GM23338 (cell line): Measurements from ENCODE around the gene GOLT1A. TPM values are rescaled to one million over a fixed set of nuclear protein-coding genes. Genes with fewer than 3 reads are reported as not detected.

Experiments
- ATAC-seq: fragments of 200-7000 bp; cut with Tn5 transposase; 3 replicates; pipeline ENCODE4 v1.9.1; 2020
- DNase-seq: peaks from one replicate; pipeline ENCODE4 v3.0.0-alpha.2; 2015; ENCODE audit warnings: low spot score
- H2AFZ ChIP-seq: fragments of 200-600 bp; sonication (generic); 2 replicates; pipeline ENCODE4 v1.8.0; 2016; ENCODE audit warnings: antibody characterized with exemption, mild to moderate bottlenecking, moderate library complexity
- H3F3A ChIP-seq: fragments of 200-600 bp; sonication (generic); replicated peaks from 2 replicates; pipeline ENCODE4 v1.8.0; 2017; ENCODE audit warnings: antibody characterized with exemption, mixed run types, low read depth
- H3K27ac ChIP-seq: fragments of 200-600 bp; sonication (generic); 2 replicates; pipeline ENCODE4 v1.6.1; 2016; ENCODE audit warnings: low read depth
- H3K27me3 ChIP-seq: fragments of 200-600 bp; sonication (generic); 2 replicates; pipeline ENCODE4 v1.8.0; 2016; ENCODE audit warnings: mild to moderate bottlenecking, mixed run types, moderate library complexity; ENCODE audit not compliant: insufficient read depth
- H3K36me3 ChIP-seq: fragments of 200-600 bp; sonication (generic); 2 replicates; pipeline ENCODE4 v1.8.0; 2016; ENCODE audit warnings: mild to moderate bottlenecking; ENCODE audit not compliant: insufficient read depth
- H3K4me1 ChIP-seq: fragments of 200-600 bp; sonication (generic); 2 replicates; pipeline ENCODE4 v1.8.0; 2016; ENCODE audit warnings: mild to moderate bottlenecking, moderate library complexity; ENCODE audit not compliant: insufficient read depth
- H3K4me2 ChIP-seq: fragments of 200-600 bp; sonication (generic); 2 replicates; pipeline ENCODE4 v1.7.1; 2017; ENCODE audit warnings: mixed run types
- H3K4me3 ChIP-seq: fragments of 200-600 bp; sonication (generic); 2 replicates; pipeline ENCODE4 v1.6.1; 2016; ENCODE audit warnings: mixed run types
- H3K79me2 ChIP-seq: fragments of 200-600 bp; sonication (generic); replicated peaks from 2 replicates; pipeline ENCODE4 v1.8.0; 2017; ENCODE audit warnings: mild to moderate bottlenecking; ENCODE audit not compliant: insufficient read depth
- H3K9me2 ChIP-seq: fragments of 200-600 bp; sonication (generic); 2 replicates; pipeline ENCODE4 v1.8.0; 2017; ENCODE audit not compliant: insufficient read depth
- H4K20me1 ChIP-seq: fragments of 200-600 bp; sonication (generic); replicated peaks from 2 replicates; pipeline ENCODE4 v1.8.0; 2017; ENCODE audit warnings: mild to moderate bottlenecking; ENCODE audit not compliant: insufficient read depth
- H3K27ac Mint-ChIP-seq: 2 replicates; pipeline ENCODE4 v1.8.0; 2020; ENCODE audit warnings: inconsistent platforms, mild to moderate bottlenecking, moderate library complexity, mixed read lengths
- H3K27me3 Mint-ChIP-seq: 3 replicates; pipeline ENCODE4 v1.8.0; 2022; ENCODE audit warnings: low read depth, mild to moderate bottlenecking, moderate library complexity, mixed read lengths, inconsistent platforms; ENCODE audit not compliant: insufficient read depth, poor library complexity
- H3K36me3 Mint-ChIP-seq: 3 replicates; pipeline ENCODE4 v1.8.0; 2021; ENCODE audit warnings: low read depth, mild to moderate bottlenecking, inconsistent platforms, moderate library complexity, mixed read lengths
- H3K4me1 Mint-ChIP-seq: 3 replicates; pipeline ENCODE4 v1.8.0; 2020; ENCODE audit warnings: mild to moderate bottlenecking, inconsistent platforms, mixed read lengths
- H3K4me3 Mint-ChIP-seq: 3 replicates; pipeline ENCODE4 v1.8.0; 2021; ENCODE audit warnings: moderate library complexity, mild to moderate bottlenecking, inconsistent platforms, mixed read lengths
- H3K9me3 Mint-ChIP-seq: 3 replicates; pipeline ENCODE4 v1.8.0; 2020; ENCODE audit warnings: moderate library complexity, mild to moderate bottlenecking, inconsistent platforms, mixed read lengths
- CREB1 ChIP-seq: fragments of 250-450 bp; sonication (Bioruptor Pico); IDR thresholded peaks from 2 replicates; pipeline ENCODE4 v1.5.0; 2020; ENCODE audit warnings: low read depth, mild to moderate bottlenecking, moderate library complexity
- EZH2 ChIP-seq: fragments of 200-600 bp; sonication (generic); IDR thresholded peaks from one replicate; pipeline ENCODE4 v1.8.0; 2017; ENCODE audit warnings: antibody characterized with exemption, mild to moderate bottlenecking, low read depth; ENCODE audit not compliant: unreplicated experiment
- EZH2phosphoT487 ChIP-seq: fragments of 200-600 bp; sonication (generic); IDR thresholded peaks from one replicate; pipeline ENCODE4 v1.8.1; 2018; ENCODE audit warnings: antibody characterized with exemption; ENCODE audit not compliant: unreplicated experiment
- JUNB ChIP-seq: IDR thresholded peaks from one replicate; pipeline ENCODE4 v1.6.1; 2016; ENCODE audit warnings: antibody characterized with exemption; ENCODE audit not compliant: unreplicated experiment
- NANOG ChIP-seq: IDR thresholded peaks from 2 replicates; pipeline ENCODE4 v1.6.1; 2016; ENCODE audit warnings: antibody characterized with exemption, borderline replicate concordance
- POLR2AphosphoS5 ChIP-seq: IDR thresholded peaks from 2 replicates; pipeline ENCODE4 v1.6.1; 2016; ENCODE audit warnings: antibody characterized with exemption, low read depth
- REST ChIP-seq: IDR thresholded peaks from one replicate; pipeline ENCODE4 v1.6.1; 2018; ENCODE audit warnings: antibody characterized with exemption; ENCODE audit not compliant: unreplicated experiment
- STAT1 ChIP-seq: IDR thresholded peaks from one replicate; pipeline ENCODE4 v1.6.1; 2016; ENCODE audit warnings: antibody characterized with exemption; ENCODE audit not compliant: unreplicated experiment
- ZNF114 ChIP-seq: fragments of 250-450 bp; sonication (Bioruptor Pico); IDR thresholded peaks from 2 replicates; pipeline ENCODE4 v1.5.0; 2020; ENCODE audit warnings: mild to moderate bottlenecking, moderate library complexity
- ZNF331 ChIP-seq: fragments of 250-450 bp; sonication (Bioruptor Pico); IDR thresholded peaks from 2 replicates; pipeline ENCODE4 v1.5.0; 2020; ENCODE audit warnings: low read depth, mild to moderate bottlenecking, moderate library complexity
- polyA plus RNA-seq: library from polyadenylated mRNA; unstranded; fragments of >200 nt; fragmentation: Nextera tagmentation; extraction: Ambion mirVana; gene quantifications from 2 replicates; pipeline ENCODE4 v1.2.1, GENCODE V29; 2016
- total RNA-seq: library from RNA; depleted of rRNA; stranded (reverse); fragments of >200 nt; shearing (Covaris generic); gene quantifications from 2 replicates; pipeline ENCODE4 v1.2.3, GENCODE V29; 2014
- TF ChIP-seq, protein P1 (sequence below): fragments of 250-450 bp; sonication (Bioruptor Pico); IDR thresholded peaks from 2 replicates; pipeline ENCODE4 v1.5.0; 2020; ENCODE audit warnings: mild to moderate bottlenecking, moderate library complexity
- TF ChIP-seq, protein P2 (sequence below), 2 experiments: fragments of 200-600 bp in 1 of 2; sonication (generic) in 1 of 2; conservative IDR thresholded peaks; 2 replicates each; pipeline versions ENCODE4 v1.5.1 to v1.6.1; 2016 to 2017; ENCODE audit warnings: antibody characterized with exemption in 2 of 2, low read depth in 2 of 2, mild to moderate bottlenecking in 2 of 2, moderate library complexity in 1 of 2
- TF ChIP-seq, protein P3 (sequence below): IDR thresholded peaks from 2 replicates; pipeline ENCODE4 v1.6.1; 2016; ENCODE audit warnings: antibody characterized with exemption

GOLT1A gene
- total and polyA plus RNA-seq, 2 experiments from 2014 or later, result 3.0 to 7.2 TPM

- TF ChIP-seq STAT1 (no peak), JUNB (no peak), CREB1 (CRISPR knock-in tag) (no peak), REST (no peak), EZH2phosphoT487 (no peak), EZH2 (no peak), ZNF331 (no peak), POLR2AphosphoS5 (no peak), NANOG (no peak), ZNF114 (no peak)
- TF ChIP-seq, protein P1, sequence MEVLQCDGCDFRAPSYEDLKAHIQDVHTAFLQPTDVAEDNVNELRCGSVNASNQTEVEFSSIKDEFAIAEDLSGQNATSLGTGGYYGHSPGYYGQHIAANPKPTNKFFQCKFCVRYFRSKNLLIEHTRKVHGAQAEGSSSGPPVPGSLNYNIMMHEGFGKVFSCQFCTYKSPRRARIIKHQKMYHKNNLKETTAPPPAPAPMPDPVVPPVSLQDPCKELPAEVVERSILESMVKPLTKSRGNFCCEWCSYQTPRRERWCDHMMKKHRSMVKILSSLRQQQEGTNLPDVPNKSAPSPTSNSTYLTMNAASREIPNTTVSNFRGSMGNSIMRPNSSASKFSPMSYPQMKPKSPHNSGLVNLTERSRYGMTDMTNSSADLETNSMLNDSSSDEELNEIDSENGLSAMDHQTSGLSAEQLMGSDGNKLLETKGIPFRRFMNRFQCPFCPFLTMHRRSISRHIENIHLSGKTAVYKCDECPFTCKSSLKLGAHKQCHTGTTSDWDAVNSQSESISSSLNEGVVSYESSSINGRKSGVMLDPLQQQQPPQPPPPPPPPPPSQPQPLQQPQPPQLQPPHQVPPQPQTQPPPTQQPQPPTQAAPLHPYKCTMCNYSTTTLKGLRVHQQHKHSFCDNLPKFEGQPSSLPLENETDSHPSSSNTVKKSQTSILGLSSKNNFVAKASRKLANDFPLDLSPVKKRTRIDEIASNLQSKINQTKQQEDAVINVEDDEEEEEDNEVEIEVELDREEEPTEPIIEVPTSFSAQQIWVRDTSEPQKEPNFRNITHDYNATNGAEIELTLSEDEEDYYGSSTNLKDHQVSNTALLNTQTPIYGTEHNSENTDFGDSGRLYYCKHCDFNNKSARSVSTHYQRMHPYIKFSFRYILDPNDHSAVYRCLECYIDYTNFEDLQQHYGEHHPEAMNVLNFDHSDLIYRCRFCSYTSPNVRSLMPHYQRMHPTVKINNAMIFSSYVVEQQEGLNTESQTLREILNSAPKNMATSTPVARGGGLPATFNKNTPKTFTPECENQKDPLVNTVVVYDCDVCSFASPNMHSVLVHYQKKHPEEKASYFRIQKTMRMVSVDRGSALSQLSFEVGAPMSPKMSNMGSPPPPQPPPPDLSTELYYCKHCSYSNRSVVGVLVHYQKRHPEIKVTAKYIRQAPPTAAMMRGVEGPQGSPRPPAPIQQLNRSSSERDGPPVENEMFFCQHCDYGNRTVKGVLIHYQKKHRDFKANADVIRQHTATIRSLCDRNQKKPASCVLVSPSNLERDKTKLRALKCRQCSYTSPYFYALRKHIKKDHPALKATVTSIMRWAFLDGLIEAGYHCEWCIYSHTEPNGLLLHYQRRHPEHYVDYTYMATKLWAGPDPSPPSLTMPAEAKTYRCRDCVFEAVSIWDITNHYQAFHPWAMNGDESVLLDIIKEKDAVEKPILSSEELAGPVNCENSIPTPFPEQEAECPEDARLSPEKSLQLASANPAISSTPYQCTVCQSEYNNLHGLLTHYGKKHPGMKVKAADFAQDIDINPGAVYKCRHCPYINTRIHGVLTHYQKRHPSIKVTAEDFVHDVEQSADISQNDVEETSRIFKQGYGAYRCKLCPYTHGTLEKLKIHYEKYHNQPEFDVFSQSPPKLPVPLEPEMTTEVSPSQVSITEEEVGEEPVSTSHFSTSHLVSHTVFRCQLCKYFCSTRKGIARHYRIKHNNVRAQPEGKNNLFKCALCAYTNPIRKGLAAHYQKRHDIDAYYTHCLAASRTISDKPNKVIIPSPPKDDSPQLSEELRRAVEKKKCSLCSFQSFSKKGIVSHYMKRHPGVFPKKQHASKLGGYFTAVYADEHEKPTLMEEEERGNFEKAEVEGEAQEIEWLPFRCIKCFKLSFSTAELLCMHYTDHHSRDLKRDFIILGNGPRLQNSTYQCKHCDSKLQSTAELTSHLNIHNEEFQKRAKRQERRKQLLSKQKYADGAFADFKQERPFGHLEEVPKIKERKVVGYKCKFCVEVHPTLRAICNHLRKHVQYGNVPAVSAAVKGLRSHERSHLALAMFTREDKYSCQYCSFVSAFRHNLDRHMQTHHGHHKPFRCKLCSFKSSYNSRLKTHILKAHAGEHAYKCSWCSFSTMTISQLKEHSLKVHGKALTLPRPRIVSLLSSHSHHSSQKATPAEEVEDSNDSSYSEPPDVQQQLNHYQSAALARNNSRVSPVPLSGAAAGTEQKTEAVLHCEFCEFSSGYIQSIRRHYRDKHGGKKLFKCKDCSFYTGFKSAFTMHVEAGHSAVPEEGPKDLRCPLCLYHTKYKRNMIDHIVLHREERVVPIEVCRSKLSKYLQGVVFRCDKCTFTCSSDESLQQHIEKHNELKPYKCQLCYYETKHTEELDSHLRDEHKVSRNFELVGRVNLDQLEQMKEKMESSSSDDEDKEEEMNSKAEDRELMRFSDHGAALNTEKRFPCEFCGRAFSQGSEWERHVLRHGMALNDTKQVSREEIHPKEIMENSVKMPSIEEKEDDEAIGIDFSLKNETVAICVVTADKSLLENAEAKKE (CRISPR knock-in tag), result no peak
- TF ChIP-seq, protein P2, sequence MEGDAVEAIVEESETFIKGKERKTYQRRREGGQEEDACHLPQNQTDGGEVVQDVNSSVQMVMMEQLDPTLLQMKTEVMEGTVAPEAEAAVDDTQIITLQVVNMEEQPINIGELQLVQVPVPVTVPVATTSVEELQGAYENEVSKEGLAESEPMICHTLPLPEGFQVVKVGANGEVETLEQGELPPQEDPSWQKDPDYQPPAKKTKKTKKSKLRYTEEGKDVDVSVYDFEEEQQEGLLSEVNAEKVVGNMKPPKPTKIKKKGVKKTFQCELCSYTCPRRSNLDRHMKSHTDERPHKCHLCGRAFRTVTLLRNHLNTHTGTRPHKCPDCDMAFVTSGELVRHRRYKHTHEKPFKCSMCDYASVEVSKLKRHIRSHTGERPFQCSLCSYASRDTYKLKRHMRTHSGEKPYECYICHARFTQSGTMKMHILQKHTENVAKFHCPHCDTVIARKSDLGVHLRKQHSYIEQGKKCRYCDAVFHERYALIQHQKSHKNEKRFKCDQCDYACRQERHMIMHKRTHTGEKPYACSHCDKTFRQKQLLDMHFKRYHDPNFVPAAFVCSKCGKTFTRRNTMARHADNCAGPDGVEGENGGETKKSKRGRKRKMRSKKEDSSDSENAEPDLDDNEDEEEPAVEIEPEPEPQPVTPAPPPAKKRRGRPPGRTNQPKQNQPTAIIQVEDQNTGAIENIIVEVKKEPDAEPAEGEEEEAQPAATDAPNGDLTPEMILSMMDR (conservative IDR thresholded peaks at IDR 0.05; ENCODE audit: low read depth in 2 of 2), result no peak
- TF ChIP-seq, protein P3, sequence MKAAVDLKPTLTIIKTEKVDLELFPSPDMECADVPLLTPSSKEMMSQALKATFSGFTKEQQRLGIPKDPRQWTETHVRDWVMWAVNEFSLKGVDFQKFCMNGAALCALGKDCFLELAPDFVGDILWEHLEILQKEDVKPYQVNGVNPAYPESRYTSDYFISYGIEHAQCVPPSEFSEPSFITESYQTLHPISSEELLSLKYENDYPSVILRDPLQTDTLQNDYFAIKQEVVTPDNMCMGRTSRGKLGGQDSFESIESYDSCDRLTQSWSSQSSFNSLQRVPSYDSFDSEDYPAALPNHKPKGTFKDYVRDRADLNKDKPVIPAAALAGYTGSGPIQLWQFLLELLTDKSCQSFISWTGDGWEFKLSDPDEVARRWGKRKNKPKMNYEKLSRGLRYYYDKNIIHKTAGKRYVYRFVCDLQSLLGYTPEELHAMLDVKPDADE, result no peak
- DNase-seq (no peak), ATAC-seq (no peak)
- Histone ChIP-seq H3K4me2 (no peak overlapping the region), H3K27me3 (no peaks in the 10 kb centered on the region), H2AFZ (no peak overlapping the region), H3K9me2 (no peaks in the 10 kb centered on the region), H4K20me1 (no peaks in the 10 kb centered on the region), H3F3A (no peaks in the 10 kb centered on the region), H3K36me3 (no peaks in the 10 kb centered on the region), H3K27ac (no peak overlapping the region), H3K4me1 (no peaks in the 10 kb centered on the region), H3K4me3 (no peak overlapping the region), H3K79me2 (no peaks in the 10 kb centered on the region)
- peaks cover 3% of the 10 kb centered on the region for H3K27me3 Mint-ChIP-seq
- no peak overlapping the region for H3K4me3 Mint-ChIP-seq
- no peaks in the 10 kb centered on the region for H3K9me3 Mint-ChIP-seq
- H3K36me3 Mint-ChIP-seq, result peaks cover 10% of the 10 kb centered on the region; the same call in 1 of the 3 replicates
- no peak overlapping the region for H3K27ac Mint-ChIP-seq
- H3K4me1 Mint-ChIP-seq, result peaks cover 19% of the 10 kb centered on the region; the same call in 2 of the 3 replicates
Observed at GRCh38 chr1:204223129-204223860, 9.5 kb upstream of the GOLT1A start.
